Activated B cell treated with CpG ODN at 0.5 μM for 24 hours (primary cell): Measurements from ENCODE around the gene PLN. TPM values are rescaled to one million over a fixed set of nuclear protein-coding genes. Genes with fewer than 3 reads are reported as not detected.

ENCODE experiments used
- ATAC-seq: fragments of 200-7000 bp; cut with Tn5 transposase; one replicate; pipeline ENCODE4 v1.10.0; 2021; ENCODE audit warnings: low read depth, mild to moderate bottlenecking, moderate library complexity
- CTCF ChIA-PET: fragments of 350-600 bp; sonication (Branson Sonifier 250); formaldehyde crosslinking; loops from one replicate; lab custom pipeline; 2021; ENCODE audit warnings: antibody characterized with exemption; lab: Charles Lee
- POLR2A ChIA-PET: fragments of 350-600 bp; sonication (Branson Sonifier 250); formaldehyde crosslinking; loops from one replicate; lab custom pipeline; 2021; ENCODE audit warnings: antibody characterized with exemption; lab: Charles Lee
- DNase-seq: peaks from one replicate; pipeline ENCODE4 v3.0.0; 2022
- H3K27ac Mint-ChIP-seq: one replicate; pipeline ENCODE4 v1.8.0; 2020; ENCODE audit warnings: mixed read lengths
- H3K27me3 Mint-ChIP-seq: one replicate; pipeline ENCODE4 v1.8.0; 2021; ENCODE audit warnings: mixed read lengths
- H3K36me3 Mint-ChIP-seq: one replicate; pipeline ENCODE4 v1.8.0; 2021; ENCODE audit warnings: low read depth, mixed read lengths
- H3K4me1 Mint-ChIP-seq: one replicate; pipeline ENCODE4 v1.8.0; 2021; ENCODE audit warnings: mixed read lengths
- H3K4me3 Mint-ChIP-seq: one replicate; pipeline ENCODE4 v1.8.0; 2020; ENCODE audit warnings: mild to moderate bottlenecking, mixed read lengths
- H3K9me3 Mint-ChIP-seq: one replicate; pipeline ENCODE4 v1.8.0; 2020; ENCODE audit warnings: mixed read lengths
- intact Hi-C: fragments of 100-400 bp; cut with micrococcal nuclease; formaldehyde crosslinking; loops from one replicate; pipeline ENCODE4 v1.15.1; 2024
- total RNA-seq: library from RNA; stranded (reverse); gene quantifications from 2 replicates; pipeline ENCODE4 v1.2.3, GENCODE V29; 2022
- TF ChIP-seq, protein P1 (sequence below): fragments of 200-600 bp; IDR thresholded peaks from one replicate; pipeline ENCODE4 v1.8.0; 2022; ENCODE audit warnings: antibody characterized with exemption, mild to moderate bottlenecking

PLN gene
- total RNA-seq, 1 donor from 2014 or later: not detected

DNA sequence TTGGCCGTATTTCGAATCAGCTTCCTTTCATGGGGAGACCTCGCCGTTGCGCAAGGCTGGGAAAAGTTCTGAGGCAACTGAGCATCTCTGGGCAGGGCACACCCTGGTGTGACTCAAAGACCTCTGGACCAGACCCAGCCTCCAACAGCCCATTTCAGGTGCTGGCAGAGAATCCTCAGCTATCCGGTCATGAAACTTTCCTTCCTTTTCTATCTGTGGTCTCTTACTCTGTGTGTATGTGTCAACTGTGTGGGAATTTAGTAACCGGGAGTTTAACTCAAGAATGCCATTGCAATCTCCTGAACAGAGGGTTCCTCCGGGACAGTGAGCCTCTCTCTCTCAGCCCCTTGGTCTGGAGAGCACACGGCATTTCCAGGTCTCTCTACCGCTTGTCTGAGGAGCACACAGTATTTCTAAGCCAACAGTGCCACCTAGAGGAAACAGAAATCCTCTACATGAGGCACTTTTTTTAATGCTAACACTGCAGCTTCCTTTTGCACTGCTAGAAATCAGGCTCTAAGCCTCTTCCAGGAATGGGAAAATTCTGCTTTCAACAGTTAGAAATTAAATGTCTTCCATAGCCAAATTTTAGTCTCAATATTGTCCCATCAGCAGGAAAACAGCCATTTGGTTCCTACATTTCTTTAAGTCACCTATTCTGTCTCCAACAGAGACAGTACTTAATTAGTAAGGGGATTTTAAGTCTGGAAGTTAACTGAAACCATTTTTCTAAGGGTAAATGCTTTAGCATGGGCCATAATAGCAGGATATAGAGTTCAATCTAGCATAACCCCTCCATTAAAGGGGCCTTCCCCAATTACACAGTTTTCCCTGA is 32.7 kb downstream of the PLN start:
- peaks cover 2% of the 10 kb centered on the region for H3K4me1 Mint-ChIP-seq
- ChIA-PET POLR2A (interaction anchor here (1.1 kb wide), 1 partner anchor 15 kb away, joined by 3 read pairs; no protein-coding TSS in a partner anchor), CTCF (interaction anchor here (1.0 to 2.6 kb wide), 2 partner anchors 12 to 15 kb away, joined by 3 to 14 read pairs; no protein-coding TSS in a partner anchor)
- no peak overlapping the region for H3K27ac Mint-ChIP-seq
- H3K9me3 Mint-ChIP-seq: peaks cover 34% of the 10 kb centered on the region
- intact Hi-C loops: no loop called here
- H3K4me3 Mint-ChIP-seq: no peak overlapping the region
- TF ChIP-seq, protein P1, sequence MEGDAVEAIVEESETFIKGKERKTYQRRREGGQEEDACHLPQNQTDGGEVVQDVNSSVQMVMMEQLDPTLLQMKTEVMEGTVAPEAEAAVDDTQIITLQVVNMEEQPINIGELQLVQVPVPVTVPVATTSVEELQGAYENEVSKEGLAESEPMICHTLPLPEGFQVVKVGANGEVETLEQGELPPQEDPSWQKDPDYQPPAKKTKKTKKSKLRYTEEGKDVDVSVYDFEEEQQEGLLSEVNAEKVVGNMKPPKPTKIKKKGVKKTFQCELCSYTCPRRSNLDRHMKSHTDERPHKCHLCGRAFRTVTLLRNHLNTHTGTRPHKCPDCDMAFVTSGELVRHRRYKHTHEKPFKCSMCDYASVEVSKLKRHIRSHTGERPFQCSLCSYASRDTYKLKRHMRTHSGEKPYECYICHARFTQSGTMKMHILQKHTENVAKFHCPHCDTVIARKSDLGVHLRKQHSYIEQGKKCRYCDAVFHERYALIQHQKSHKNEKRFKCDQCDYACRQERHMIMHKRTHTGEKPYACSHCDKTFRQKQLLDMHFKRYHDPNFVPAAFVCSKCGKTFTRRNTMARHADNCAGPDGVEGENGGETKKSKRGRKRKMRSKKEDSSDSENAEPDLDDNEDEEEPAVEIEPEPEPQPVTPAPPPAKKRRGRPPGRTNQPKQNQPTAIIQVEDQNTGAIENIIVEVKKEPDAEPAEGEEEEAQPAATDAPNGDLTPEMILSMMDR: no peak
- peak; percentile 34 for ATAC-seq
- DNase-seq: no peak
- no peaks in the 10 kb centered on the region for H3K27me3 Mint-ChIP-seq
- H3K36me3 Mint-ChIP-seq: peaks cover 50% of the 10 kb centered on the region

DNA sequence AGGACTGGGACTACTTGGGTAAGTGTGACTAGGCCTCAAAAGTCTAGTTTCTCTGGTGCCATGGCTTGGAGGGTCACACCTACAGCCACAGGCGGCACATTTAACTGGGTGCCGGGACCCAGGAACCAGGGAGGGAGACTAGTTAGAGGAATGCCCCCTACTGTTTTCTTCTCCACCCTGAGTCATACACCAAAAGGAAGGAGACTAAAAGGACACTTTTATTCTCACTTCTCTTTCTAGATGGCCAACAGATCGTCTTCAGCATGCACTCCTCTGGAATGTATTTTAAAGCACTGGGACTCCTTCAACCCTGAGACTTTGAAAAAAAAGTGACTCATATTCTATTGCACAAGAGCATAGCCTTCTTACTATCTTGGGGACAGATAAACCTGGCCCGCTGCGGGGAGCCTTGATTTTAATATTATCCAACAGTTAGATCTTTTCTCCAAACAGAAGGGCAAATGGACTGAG is 33.4 kb downstream of the PLN start:
- DNase-seq: no peak
- ChIA-PET CTCF (interaction anchor here (2.6 kb wide), 1 partner anchor 16 kb away, joined by 14 read pairs; no protein-coding TSS in a partner anchor), POLR2A (no interaction called here)
- Mint-ChIP-seq H3K4me1 (peaks cover 2% of the 10 kb centered on the region), H3K9me3 (peaks cover 28% of the 10 kb centered on the region), H3K36me3 (peaks cover 43% of the 10 kb centered on the region), H3K4me3 (no peak overlapping the region), H3K27me3 (no peaks in the 10 kb centered on the region), H3K27ac (no peak overlapping the region)
- intact Hi-C loops: no loop called here
- ATAC-seq: no peak
- TF ChIP-seq, protein P1: no peak

- H3K27me3 Mint-ChIP-seq: no peaks in the 10 kb centered on the region
- H3K4me3 Mint-ChIP-seq: no peak overlapping the region
- peaks cover 11% of the 10 kb centered on the region for H3K9me3 Mint-ChIP-seq
- TF ChIP-seq, protein P1: no peak
- ChIA-PET CTCF (interaction anchor here (3.1 kb wide), 1 partner anchor 20 kb away, joined by 17 read pairs; no protein-coding TSS in a partner anchor), POLR2A (interaction anchor here (0.6 kb wide), 1 partner anchor 123 kb away, joined by 6 read pairs; no protein-coding TSS in a partner anchor)
- intact Hi-C loops: no loop called here
- peaks cover 24% of the 10 kb centered on the region for H3K36me3 Mint-ChIP-seq
- ATAC-seq (no peak), DNase-seq (no peak)
- H3K4me1 Mint-ChIP-seq: peaks cover 2% of the 10 kb centered on the region
- H3K27ac Mint-ChIP-seq: no peak overlapping the region
Observed at GRCh38 chr6:118584911-118585310, 36.8 kb downstream of the PLN start.

DNA sequence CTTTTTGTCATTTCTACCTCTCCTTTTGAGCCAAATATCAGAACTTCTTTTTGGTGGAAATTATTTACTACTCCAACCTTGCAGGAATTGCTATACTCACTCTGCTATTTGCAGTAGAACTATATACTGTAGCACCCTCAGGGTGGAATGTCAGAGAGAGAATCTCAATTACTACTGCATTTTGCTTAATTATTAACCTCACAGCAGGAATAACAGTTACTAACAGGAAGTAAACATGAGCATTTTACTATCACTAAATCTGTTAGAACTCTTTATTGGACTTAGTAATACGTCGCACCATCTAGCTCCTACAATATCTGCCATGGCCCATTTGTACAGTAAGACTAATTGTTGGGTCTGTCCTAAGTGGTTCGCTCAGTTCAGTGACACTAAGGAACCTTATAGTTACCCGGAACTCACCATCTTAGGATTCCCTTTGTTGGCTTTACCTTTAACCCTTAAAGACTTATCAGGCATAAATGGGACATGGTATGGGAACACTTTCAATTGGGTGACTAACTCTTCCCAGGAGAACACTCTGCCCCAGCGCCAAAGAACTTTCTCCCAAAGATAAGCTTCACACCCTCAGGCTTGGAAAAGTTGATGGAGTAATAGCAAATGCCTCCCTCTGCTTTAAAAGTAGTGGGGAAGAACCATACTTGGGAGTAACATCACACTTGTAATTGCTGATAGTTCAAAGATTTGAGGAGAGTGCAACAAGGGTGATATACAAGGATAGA is 38.8 kb downstream of the PLN start:
- no peaks in the 10 kb centered on the region for H3K4me1 Mint-ChIP-seq
- H3K4me3 Mint-ChIP-seq: no peak overlapping the region
- no peak overlapping the region for H3K27ac Mint-ChIP-seq
- intact Hi-C loops: no loop called here
- ATAC-seq: no peak
- DNase-seq: no peak
- H3K9me3 Mint-ChIP-seq: no peaks in the 10 kb centered on the region
- H3K36me3 Mint-ChIP-seq: peaks cover 24% of the 10 kb centered on the region
- ChIA-PET POLR2A (no interaction called here), CTCF (interaction anchor here (3.1 kb wide), 1 partner anchor 22 kb away, joined by 17 read pairs; no protein-coding TSS in a partner anchor)
- H3K27me3 Mint-ChIP-seq: no peaks in the 10 kb centered on the region
- TF ChIP-seq, protein P1: no peak

DNA sequence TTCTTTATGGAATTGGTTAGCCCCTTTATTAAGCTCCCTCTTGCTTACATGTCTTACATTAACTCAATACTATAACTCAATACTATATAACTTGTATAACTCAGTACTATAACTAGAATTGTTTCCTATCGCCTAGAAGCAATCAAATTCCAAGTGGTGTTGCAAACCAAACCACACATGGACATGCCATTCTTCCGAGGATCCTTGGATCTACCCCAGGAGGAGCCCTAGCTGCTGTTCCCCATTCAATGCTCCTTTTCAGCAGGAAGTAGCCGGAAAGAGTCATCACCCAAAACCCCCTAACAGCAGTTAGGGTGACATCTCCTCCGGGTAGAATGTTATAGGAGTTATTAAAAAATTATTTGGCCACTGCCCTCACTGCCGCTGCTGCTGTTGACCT is 40.5 kb downstream of the PLN start:
- H3K36me3 Mint-ChIP-seq: peaks cover 25% of the 10 kb centered on the region
- no peak overlapping the region for H3K27ac Mint-ChIP-seq
- no peaks in the 10 kb centered on the region for H3K4me1 Mint-ChIP-seq
- H3K4me3 Mint-ChIP-seq: no peak overlapping the region
- ATAC-seq (no peak), DNase-seq (no peak)
- intact Hi-C loops: no loop called here
- no peaks in the 10 kb centered on the region for H3K27me3 Mint-ChIP-seq
- H3K9me3 Mint-ChIP-seq: no peaks in the 10 kb centered on the region
- CTCF ChIA-PET: no interaction called here
- POLR2A ChIA-PET: no interaction called here
- TF ChIP-seq, protein P1: no peak
